Upper lobe of right lung (tissue), 1 donor: Measurements from ENCODE around the gene STPG2. TPM values are rescaled to one million over a fixed set of nuclear protein-coding genes. Genes with fewer than 3 reads are reported as not detected.

Experiments used
- ATAC-seq: fragments of 200-7000 bp; cut with Tn5 transposase; one replicate; pipeline ENCODE4 v1.9.1; 2020; ENCODE audit warnings: mild to moderate bottlenecking, moderate library complexity
- DNase-seq: peaks from one replicate; pipeline ENCODE4 v3.0.0-alpha.2; 2020
- H3K27ac ChIP-seq: fragments of 200-600 bp; one replicate; pipeline ENCODE4 v1.8.0; 2022
- H3K27me3 ChIP-seq: fragments of 200-600 bp; one replicate; pipeline ENCODE4 v1.8.0; 2022; ENCODE audit warnings: mild to moderate bottlenecking
- H3K36me3 ChIP-seq: fragments of 200-600 bp; one replicate; pipeline ENCODE4 v1.8.0; 2022
- H3K4me1 ChIP-seq: fragments of 200-600 bp; one replicate; pipeline ENCODE4 v1.8.0; 2022
- H3K4me3 ChIP-seq: fragments of 200-600 bp; one replicate; pipeline ENCODE4 v1.8.0; 2022; ENCODE audit warnings: mild to moderate bottlenecking
- H3K9me3 ChIP-seq: fragments of 200-600 bp; one replicate; pipeline ENCODE4 v1.8.0; 2022
- CTCF ChIP-seq: fragments of 200-600 bp; IDR thresholded peaks from one replicate; pipeline ENCODE4 v1.8.0; 2022; ENCODE audit warnings: antibody characterized with exemption
- intact Hi-C: fragments of 100-400 bp; cut with DNase I; formaldehyde crosslinking; loops from one replicate; pipeline ENCODE4 v1.11.0; 2022
- total RNA-seq: library from RNA; stranded (reverse); fragmentation: NEBNext Ultra II Directional; extraction: Animal tissue kit (Norgen Biotek cat#: 25700); gene quantifications from one replicate; pipeline ENCODE4 v1.2.1, GENCODE V29; 2021
- donor health status: DM: no; HTN: yes; CAD: no; lungs with severe emphysema.

STPG2 gene
- total RNA-seq, 1 donor from 2014 or later = 0.41 TPM

- no peaks in the 10 kb centered on the region for H3K9me3 ChIP-seq
Measured at GRCh38 chr4:98046665-98047064, 96.6 kb downstream of the STPG2 start.

GRCh38 chr4:98030059-98030458 is 113.2 kb downstream of the STPG2 start:
- H3K27me3 ChIP-seq = no peaks in the 10 kb centered on the region
- H3K4me1 ChIP-seq = no peaks in the 10 kb centered on the region
- peaks cover 10% of the 10 kb centered on the region for H3K9me3 ChIP-seq
- DNase-seq (no peak), ATAC-seq (no peak)
- no peak overlapping the region for H3K4me3 ChIP-seq
- no peaks in the 10 kb centered on the region for H3K36me3 ChIP-seq
- H3K27ac ChIP-seq = no peak overlapping the region
- TF ChIP-seq CTCF = no peak
- intact Hi-C loops = no loop called here

More at GRCh38 chr4:98046665-98047064, 96.6 kb downstream of the STPG2 start:
- H3K27ac ChIP-seq = no peak overlapping the region
- no peaks in the 10 kb centered on the region for H3K4me1 ChIP-seq
- intact Hi-C loops = no loop called here
- no peak for DNase-seq
- TF ChIP-seq CTCF = no peak
- no peaks in the 10 kb centered on the region for H3K36me3 ChIP-seq
- H3K27me3 ChIP-seq = no peaks in the 10 kb centered on the region
- no peak for ATAC-seq
- no peak overlapping the region for H3K4me3 ChIP-seq

- H3K27ac ChIP-seq = no peak overlapping the region
- H3K4me3 ChIP-seq = no peak overlapping the region
- peaks cover 10% of the 10 kb centered on the region for H3K9me3 ChIP-seq
- ATAC-seq = no peak
- intact Hi-C loops = no loop called here
- no peaks in the 10 kb centered on the region for H3K4me1 ChIP-seq
- no peak for TF ChIP-seq CTCF
- H3K36me3 ChIP-seq = no peaks in the 10 kb centered on the region
- DNase-seq = no peak
- H3K27me3 ChIP-seq = no peaks in the 10 kb centered on the region
Measured at GRCh38 chr4:98027827-98028226, 115.4 kb downstream of the STPG2 start.

- Histone ChIP-seq H3K27ac (no peak overlapping the region), H3K4me3 (no peak overlapping the region), H3K4me1 (no peaks in the 10 kb centered on the region), H3K27me3 (no peaks in the 10 kb centered on the region), H3K36me3 (no peaks in the 10 kb centered on the region), H3K9me3 (peaks cover 10% of the 10 kb centered on the region)
- ATAC-seq (no peak), DNase-seq (no peak)
- no peak for TF ChIP-seq CTCF
- intact Hi-C loops = no loop called here
Measured at GRCh38 chr4:98026362-98026761, 116.9 kb downstream of the STPG2 start.

GRCh38 chr4:98006814-98007412 is 136.4 kb downstream of the STPG2 start:
- TF ChIP-seq CTCF = no peak
- H3K4me3 ChIP-seq = no peak overlapping the region
- intact Hi-C loops = no loop called here
- no peaks in the 10 kb centered on the region for H3K9me3 ChIP-seq
- H3K27me3 ChIP-seq = no peaks in the 10 kb centered on the region
- no peaks in the 10 kb centered on the region for H3K4me1 ChIP-seq
- DNase-seq (no peak), ATAC-seq (no peak)
- H3K27ac ChIP-seq = no peak overlapping the region
- no peaks in the 10 kb centered on the region for H3K36me3 ChIP-seq

DNA sequence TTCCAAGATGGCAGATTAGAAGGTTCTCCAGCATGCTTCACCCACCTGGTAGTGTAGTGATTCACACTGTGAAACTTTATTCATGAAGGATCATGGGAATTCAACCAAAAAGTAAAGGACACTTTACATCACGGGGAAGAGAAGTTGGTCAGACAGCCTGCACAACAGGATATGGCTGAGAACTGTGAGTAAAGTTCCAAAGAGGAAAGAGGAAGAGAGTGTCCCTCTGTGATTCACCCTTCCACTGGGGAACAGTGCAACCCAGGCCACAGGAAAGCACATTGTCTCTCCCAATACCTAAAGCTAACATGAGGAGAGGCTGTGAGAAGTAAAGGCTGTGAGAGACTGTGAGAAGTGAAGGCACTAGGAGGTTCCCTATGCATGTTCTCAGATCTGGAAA is 137.2 kb downstream of the STPG2 start:
- Histone ChIP-seq H3K27ac (no peak overlapping the region), H3K4me3 (no peak overlapping the region), H3K27me3 (no peaks in the 10 kb centered on the region), H3K4me1 (no peaks in the 10 kb centered on the region), H3K36me3 (no peaks in the 10 kb centered on the region), H3K9me3 (no peaks in the 10 kb centered on the region)
- intact Hi-C loops = no loop called here
- ATAC-seq (no peak), DNase-seq (no peak)
- TF ChIP-seq CTCF = no peak
